Gastroesophageal sphincter (tissue), 4 donors: ENCODE results near the gene HECW1. TPM values are rescaled to one million over a fixed set of nuclear protein-coding genes. Genes with fewer than 3 reads are reported as not detected.

ENCODE experiments used
- ATAC-seq: fragments of 150-250 bp; one replicate; pipeline ENCODE4 v1.9.1; 2016; ENCODE audit warnings: mild to moderate bottlenecking, moderate library complexity
- H3K27ac ChIP-seq, 4 donors: fragments of 200-600 bp; sonication (generic) in 3 of 4; 1 replicate in 3 of 4; 2 replicates in 1 of 4; pipeline ENCODE4 v1.5.1; 2016 to 2019
- H3K27me3 ChIP-seq: fragments of 200-600 bp; sonication (generic); one replicate; pipeline ENCODE4 v1.5.1; 2019
- H3K36me3 ChIP-seq, 2 donors: fragments of 200-600 bp; sonication (generic); one replicate each; pipeline ENCODE4 v1.5.1; 2019; ENCODE audit warnings: control low read depth in 1 of 2
- H3K4me1 ChIP-seq, 3 donors: fragments of 200-600 bp; sonication (generic); 1 replicate in 2 of 3; 2 replicates in 1 of 3; pipeline ENCODE4 v1.5.1; 2016 to 2019; ENCODE audit warnings: control low read depth in 2 of 3
- H3K4me3 ChIP-seq, 2 donors: fragments of 200-600 bp; sonication (generic); one replicate each; pipeline ENCODE4 v1.5.1; 2019; ENCODE audit warnings: mild to moderate bottlenecking in 1 of 2, moderate library complexity in 1 of 2
- H3K9me3 ChIP-seq, 3 donors: fragments of 200-600 bp; sonication (generic); one replicate each; pipeline ENCODE4 v1.5.1; 2017 to 2019; ENCODE audit warnings: control low read depth in 2 of 3
- CTCF ChIP-seq, 4 experiments: fragments of 200-600 bp in 2 of 4; fragments of 450-650 bp in 2 of 4; sonication (generic) in 1 of 4; IDR thresholded peaks; one replicate each; pipeline ENCODE4 v1.5.1; 2017 to 2019; ENCODE audit warnings: antibody characterized with exemption in 4 of 4, mild to moderate bottlenecking in 2 of 4, moderate library complexity in 2 of 4
- EP300 ChIP-seq: sonication (generic); formaldehyde crosslinking; IDR thresholded peaks from one replicate; pipeline ENCODE4 v1.6.1; 2017; ENCODE audit warnings: antibody characterized with exemption, mild to moderate bottlenecking
- POLR2A ChIP-seq, 2 donors: fragments of 450-650 bp; IDR thresholded peaks; one replicate each; pipeline ENCODE4 v1.6.1; 2017; ENCODE audit warnings: antibody characterized with exemption in 2 of 2, mild to moderate bottlenecking in 2 of 2, moderate library complexity in 1 of 2
- POLR2AphosphoS5 ChIP-seq: sonication (generic); formaldehyde crosslinking; IDR thresholded peaks from one replicate; pipeline ENCODE4 v1.6.1; 2017; ENCODE audit warnings: antibody characterized with exemption
- WGBS, 2 donors: methylation state at CpG; one replicate each; pipeline ENCODE4 v1.1.5; 2018; ENCODE audit warnings: low coverage in 1 of 2; 5-methylcytosine and 5-hydroxymethylcytosine counted together
- total RNA-seq, 4 donors: library from RNA; depleted of rRNA; stranded (reverse); fragments of >200 nt; gene quantifications; one replicate each; pipeline ENCODE4 v1.1.0, GENCODE V29; 2016

The HECW1 gene
- total RNA-seq, 4 donors from 2014 or later = 0.04 to 0.31 (median 0.13) TPM; not detected in 1

- Histone ChIP-seq H3K4me1 (no peaks in the 10 kb centered on the region), H3K9me3 (no peaks in the 10 kb centered on the region), H3K27ac (no peak overlapping the region), H3K4me3 (no peak overlapping the region), H3K27me3 (no peaks in the 10 kb centered on the region), H3K36me3 (no peaks in the 10 kb centered on the region)
- no peak for ATAC-seq
- no peak for TF ChIP-seq EP300
- TF ChIP-seq CTCF (IDR thresholded peaks at IDR 0.05) = no peak
- TF ChIP-seq POLR2AphosphoS5 = no peak
- 83 to 85% methylated on average over 4 to 14 of the region's 15 CpGs for WGBS, 2 donors
These were observed 442.0 kb downstream of the HECW1 start for GRCh38 chr7:43554423-43554822.

GRCh38 chr7:43557831-43558495, 445.5 kb downstream of the HECW1 start:
- ATAC-seq = no peak
- no peaks in the 10 kb centered on the region for H3K27me3 ChIP-seq
- H3K9me3 ChIP-seq = no peaks in the 10 kb centered on the region
- no peaks in the 10 kb centered on the region for H3K4me1 ChIP-seq
- 72 to 89% methylated on average over 5 to 7 of the region's 7 CpGs for WGBS, 2 donors
- no peaks in the 10 kb centered on the region for H3K36me3 ChIP-seq
- no peak overlapping the region for H3K4me3 ChIP-seq
- no peak for TF ChIP-seq EP300
- TF ChIP-seq POLR2AphosphoS5 = no peak
- no peak for TF ChIP-seq CTCF (IDR thresholded peaks at IDR 0.05)
- no peak for TF ChIP-seq POLR2A (IDR thresholded peaks at IDR 0.05)
- H3K27ac ChIP-seq = no peak overlapping the region

- Histone ChIP-seq H3K36me3 (no peaks in the 10 kb centered on the region), H3K4me1 (no peaks in the 10 kb centered on the region), H3K9me3 (no peaks in the 10 kb centered on the region), H3K27me3 (peaks cover 8% of the 10 kb centered on the region), H3K27ac (no peak overlapping the region), H3K4me3 (no peak overlapping the region)
- 85 to 87% methylated on average over 7 to 9 of the region's 14 CpGs for WGBS, 2 donors
- TF ChIP-seq POLR2AphosphoS5 = no peak
- no peak for TF ChIP-seq POLR2A (IDR thresholded peaks at IDR 0.05)
- no peak for TF ChIP-seq EP300
- no peak for TF ChIP-seq CTCF (IDR thresholded peaks at IDR 0.05)
- no peak for ATAC-seq
These were observed 446.9 kb downstream of the HECW1 start for GRCh38 chr7:43559171-43559945.

- no peak for ATAC-seq
- TF ChIP-seq CTCF (IDR thresholded peaks at IDR 0.05) = no peak
- TF ChIP-seq POLR2A (IDR thresholded peaks at IDR 0.05) = no peak
- TF ChIP-seq EP300 = no peak
- no peak for TF ChIP-seq POLR2AphosphoS5
- Histone ChIP-seq H3K9me3 (no peaks in the 10 kb centered on the region), H3K27me3 (peaks cover 8% of the 10 kb centered on the region), H3K4me1 (no peaks in the 10 kb centered on the region), H3K27ac (no peak overlapping the region), H3K36me3 (no peaks in the 10 kb centered on the region), H3K4me3 (no peak overlapping the region)
- WGBS, 2 donors = 87 to 95% methylated on average over 2 of the region's 2 CpGs
These were observed 447.5 kb downstream of the HECW1 start for GRCh38 chr7:43559946-43560335.
